K562 (cell line): Measurements from ENCODE around the gene GDPD2.

Experiments
- ARHGAP35 ChIP-seq: fragments of 450-650 bp; IDR thresholded peaks from 2 replicates; pipeline ENCODE4 v1.6.1; 2018; ENCODE audit not compliant: partially characterized antibody
- BCL6 ChIP-seq: fragments of 250-450 bp; sonication (Bioruptor Pico); IDR thresholded peaks from 2 replicates; pipeline ENCODE4 v1.4.0; 2020
- ERF ChIP-seq: fragments of 450-650 bp; formaldehyde crosslinking; IDR thresholded peaks from 2 replicates; pipeline ENCODE4 v1.4.0; 2020; ENCODE audit warnings: mild to moderate bottlenecking, mixed read lengths
- GABPA ChIP-seq: fragments of 200-800 bp; sonication (Bioruptor generic); conservative IDR thresholded peaks from 2 replicates; pipeline ENCODE4 v1.6.1; 2016; ENCODE audit warnings: low read depth, missing genetic modification characterization, missing compliant biosample characterization
- MXI1 ChIP-seq: IDR thresholded peaks from 2 replicates; pipeline ENCODE4 v1.6.1; 2011; ENCODE audit warnings: low read depth, mild to moderate bottlenecking, improper control_type of control experiment, low read length
- POLR2A ChIP-seq: fragments of 450-650 bp; conservative IDR thresholded peaks from 2 replicates; pipeline ENCODE4 v1.6.1; 2016
- ZEB2 ChIP-seq: fragments of 450-650 bp; IDR thresholded peaks from 2 replicates; pipeline ENCODE4 v1.6.1; 2016
- ZNF263 ChIP-seq: sonication (generic); formaldehyde crosslinking; IDR thresholded peaks from 2 replicates; pipeline ENCODE4 v1.8.0; 2022; ENCODE audit warnings: mild to moderate bottlenecking, missing genetic modification reagents, borderline replicate concordance
- ZNF778 ChIP-seq: fragments of 450-650 bp; formaldehyde crosslinking; IDR thresholded peaks from 2 replicates; pipeline ENCODE4 v1.4.0; 2020; ENCODE audit warnings: mild to moderate bottlenecking, moderate library complexity
- TF ChIP-seq, protein P1 (sequence below), 3 experiments: fragments of 200-800 bp in 1 of 3; fragments of 250-450 bp in 1 of 3; fragments of 450-650 bp in 1 of 3; sonication (Bioruptor Pico) in 1 of 3; sonication (Bioruptor generic) in 1 of 3; formaldehyde crosslinking in 1 of 3; IDR thresholded peaks; 2 replicates each; pipeline versions ENCODE4 v1.6.1 to v1.8.0; 2016 to 2022; ENCODE audit warnings: mild to moderate bottlenecking in 2 of 3, missing genetic modification characterization in 2 of 3, missing compliant biosample characterization in 1 of 3, moderate library complexity in 1 of 3

DNA sequence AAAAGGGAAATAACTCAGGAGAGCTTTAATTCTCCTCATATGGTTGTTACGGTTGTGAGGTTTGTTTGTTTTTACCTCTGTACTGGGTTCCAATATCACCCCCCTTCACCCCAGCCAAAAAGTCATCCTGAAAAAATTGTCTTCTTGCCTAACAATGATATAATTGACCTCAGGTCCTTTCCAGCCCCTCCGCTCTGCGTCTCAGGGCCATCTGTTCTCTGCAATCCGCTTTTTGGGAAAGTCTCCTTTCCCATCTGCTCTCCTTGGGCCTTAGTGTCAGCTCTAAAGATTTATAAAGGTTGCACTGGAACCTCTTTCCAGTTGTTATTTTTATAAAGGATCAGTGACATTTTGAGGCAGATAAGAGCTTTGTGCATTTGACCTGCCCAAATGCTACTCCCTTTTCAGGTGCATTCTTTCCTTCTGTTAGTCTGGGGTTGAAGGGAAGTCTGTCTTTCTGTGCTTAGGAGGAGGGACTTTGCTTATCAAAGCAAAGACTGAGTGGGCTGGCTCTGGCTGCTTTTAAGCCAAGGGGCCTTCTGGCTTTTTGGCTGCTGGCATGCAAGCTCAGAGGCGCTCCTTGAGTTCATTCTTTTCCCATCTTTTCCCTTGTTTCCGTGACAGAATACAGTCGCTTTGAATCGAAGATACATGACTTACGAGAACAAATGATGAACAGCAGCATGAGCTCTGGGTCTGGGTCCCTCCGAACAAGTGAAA, 55.6 kb downstream of the GDPD2 start:
- TF ChIP-seq, protein P1, sequence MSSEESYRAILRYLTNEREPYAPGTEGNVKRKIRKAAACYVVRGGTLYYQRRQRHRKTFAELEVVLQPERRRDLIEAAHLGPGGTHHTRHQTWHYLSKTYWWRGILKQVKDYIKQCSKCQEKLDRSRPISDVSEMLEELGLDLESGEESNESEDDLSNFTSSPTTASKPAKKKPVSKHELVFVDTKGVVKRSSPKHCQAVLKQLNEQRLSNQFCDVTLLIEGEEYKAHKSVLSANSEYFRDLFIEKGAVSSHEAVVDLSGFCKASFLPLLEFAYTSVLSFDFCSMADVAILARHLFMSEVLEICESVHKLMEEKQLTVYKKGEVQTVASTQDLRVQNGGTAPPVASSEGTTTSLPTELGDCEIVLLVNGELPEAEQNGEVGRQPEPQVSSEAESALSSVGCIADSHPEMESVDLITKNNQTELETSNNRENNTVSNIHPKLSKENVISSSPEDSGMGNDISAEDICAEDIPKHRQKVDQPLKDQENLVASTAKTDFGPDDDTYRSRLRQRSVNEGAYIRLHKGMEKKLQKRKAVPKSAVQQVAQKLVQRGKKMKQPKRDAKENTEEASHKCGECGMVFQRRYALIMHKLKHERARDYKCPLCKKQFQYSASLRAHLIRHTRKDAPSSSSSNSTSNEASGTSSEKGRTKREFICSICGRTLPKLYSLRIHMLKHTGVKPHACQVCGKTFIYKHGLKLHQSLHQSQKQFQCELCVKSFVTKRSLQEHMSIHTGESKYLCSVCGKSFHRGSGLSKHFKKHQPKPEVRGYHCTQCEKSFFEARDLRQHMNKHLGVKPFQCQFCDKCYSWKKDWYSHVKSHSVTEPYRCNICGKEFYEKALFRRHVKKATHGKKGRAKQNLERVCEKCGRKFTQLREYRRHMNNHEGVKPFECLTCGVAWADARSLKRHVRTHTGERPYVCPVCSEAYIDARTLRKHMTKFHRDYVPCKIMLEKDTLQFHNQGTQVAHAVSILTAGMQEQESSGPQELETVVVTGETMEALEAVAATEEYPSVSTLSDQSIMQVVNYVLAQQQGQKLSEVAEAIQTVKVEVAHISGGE (CRISPR knock-in tag; IDR thresholded peaks at IDR 0.05): no peak
- no peak for TF ChIP-seq ARHGAP35
- no peak for TF ChIP-seq POLR2A
- no peak for TF ChIP-seq BCL6 (CRISPR knock-in tag)
- TF ChIP-seq ZNF263 (CRISPR knock-in tag): no peak
- TF ChIP-seq GABPA (tag): no peak
- TF ChIP-seq ERF (CRISPR knock-in tag): no peak
- no peak for TF ChIP-seq ZEB2
- TF ChIP-seq ZNF778: no peak
- no peak for TF ChIP-seq MXI1
